Measurements from ENCODE around the gene ANXA1. TPM values are rescaled to one million over a fixed set of nuclear protein-coding genes. Genes with fewer than 3 reads are reported as not detected.

The ANXA1 gene
- total and polyA plus RNA-seq, 2 of the 13 experiments (the other 11 are each of a cell fraction or from before 2014, with no cell fraction given): 0.15 to 0.20 TPM

DNA sequence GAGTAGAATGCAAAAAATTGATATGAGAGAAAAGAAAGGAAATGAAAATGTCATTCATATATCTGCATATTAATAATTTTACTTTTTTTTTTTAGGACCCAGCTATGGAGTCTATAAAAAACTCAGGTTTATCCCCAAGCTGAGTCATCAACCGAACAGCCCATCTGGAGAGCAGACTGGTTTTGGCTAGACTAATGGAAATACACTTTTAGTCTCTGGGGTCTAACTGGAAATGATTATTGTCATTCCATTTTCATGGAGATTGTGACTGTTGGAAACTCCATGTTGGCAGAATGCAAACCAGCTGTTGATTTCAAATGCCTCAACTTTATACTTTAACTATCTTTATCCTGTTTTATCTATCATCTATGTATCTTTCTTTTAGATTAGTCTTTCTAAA is 28.7 kb downstream of the ANXA1 start:
- in situ Hi-C loops (cut with HindIII; ENCODE audit: extremely low pct_ligation_motif_present, low pct_unique_long_range_greater_than_20kb): loop anchor here (5.0 to 10.0 kb wide), 2 partner anchors 73 to 316 kb away; no protein-coding TSS in a partner anchor
- WGBS (ENCODE audit: low lambda C conversion rate): 0% methylated on average over 1 of the region's 1 CpG
- Histone ChIP-seq H2AFZ (ENCODE audit: low read length) (no peak overlapping the region), H3K4me3 (replicated peaks in 1 of 3; ENCODE audit: insufficient read depth in 1 of 3, low read depth in 2 of 3, low read length in 3 of 3) (no peak overlapping the region), H3K27me3 (ENCODE audit: control insufficient read depth in 1 of 2, insufficient read depth in 2 of 2, low read length in 2 of 2) (no peaks in the 10 kb centered on the region), H3K79me2 (ENCODE audit: insufficient read depth, low read length) (no peaks in the 10 kb centered on the region), H4K20me1 (ENCODE audit: insufficient read depth, low read length) (no peaks in the 10 kb centered on the region), H3K4me2 (ENCODE audit: low read depth, low read length) (no peak overlapping the region), H3K9ac (ENCODE audit: insufficient read depth, low read depth, low read length) (no peak overlapping the region), H3K9me3 (ENCODE audit: low read length) (no peaks in the 10 kb centered on the region), H3K36me3 (replicated peaks in 1 of 2; ENCODE audit: control insufficient read depth in 1 of 2, insufficient read depth in 2 of 2, low read length in 2 of 2) (no peaks in the 10 kb centered on the region), H3K27ac (ENCODE audit: extremely low read length, insufficient read depth, low read length) (no peak overlapping the region), H3K4me1 (ENCODE audit: insufficient read depth, low read length) (no peaks in the 10 kb centered on the region)
- DNase-seq (ENCODE audit: low spot score) (no peak), ATAC-seq (no peak), FAIRE-seq (no peak)
- TF ChIP-seq EED (CRISPR knock-in tag; IDR thresholded peaks at IDR 0.05) (no peak), TBP (CRISPR knock-in tag; IDR thresholded peaks at IDR 0.05) (no peak), POLR2G (IDR thresholded peaks at IDR 0.05; ENCODE audit: low read depth, low read length) (no peak)
- BruUV-seq (replicated peaks): no TSS peak
- intact Hi-C loops (cut with micrococcal nuclease; ENCODE audit: unreplicated experiment): loop anchor here (5.0 kb wide), 3 partner anchors 323 to 898 kb away; no protein-coding TSS in a partner anchor
- POLR2A ChIA-PET: no interaction called here
- CTCF ChIA-PET (ENCODE audit: low intra/inter-chr PET ratio, low total read pairs): no interaction called here

DNA sequence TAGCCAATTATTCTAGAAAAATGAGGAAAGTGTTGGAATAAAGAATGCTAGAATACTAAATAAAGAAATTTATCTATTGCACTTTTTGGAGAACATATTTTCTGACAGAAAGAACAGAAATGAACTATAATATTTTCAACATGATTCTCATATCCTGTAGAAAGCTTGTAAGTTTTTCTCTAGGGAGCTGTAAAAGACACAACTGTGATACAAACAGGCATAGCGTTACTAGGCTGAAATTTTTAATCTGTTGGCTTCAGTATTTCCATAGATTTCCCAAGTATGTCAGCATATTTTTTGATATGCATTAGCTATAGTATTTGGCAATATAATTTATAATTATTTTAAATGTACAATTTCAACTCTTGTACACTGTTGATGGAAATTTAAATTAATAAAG is 31.3 kb downstream of the ANXA1 start:
- CTCF ChIA-PET (ENCODE audit: low intra/inter-chr PET ratio, low total read pairs): interaction anchor here (2.4 kb wide), 1 partner anchor 75 kb away, joined by 14 read pairs; no protein-coding TSS in a partner anchor
- Histone ChIP-seq H4K20me1 (ENCODE audit: insufficient read depth, low read length) (no peaks in the 10 kb centered on the region), H3K27me3 (ENCODE audit: control insufficient read depth in 1 of 2, insufficient read depth in 2 of 2, low read length in 2 of 2) (no peaks in the 10 kb centered on the region), H3K4me2 (ENCODE audit: low read depth, low read length) (no peak overlapping the region), H3K79me2 (ENCODE audit: insufficient read depth, low read length) (no peaks in the 10 kb centered on the region), H3K9me3 (ENCODE audit: low read length) (no peaks in the 10 kb centered on the region), H3K9ac (ENCODE audit: insufficient read depth, low read depth, low read length) (no peak overlapping the region), H3K4me3 (replicated peaks in 1 of 3; ENCODE audit: insufficient read depth in 1 of 3, low read depth in 2 of 3, low read length in 3 of 3) (no peak overlapping the region), H3K4me1 (ENCODE audit: insufficient read depth, low read length) (no peaks in the 10 kb centered on the region), H3K27ac (ENCODE audit: extremely low read length, insufficient read depth, low read length) (no peak overlapping the region), H3K36me3 (replicated peaks in 1 of 2; ENCODE audit: control insufficient read depth in 1 of 2, insufficient read depth in 2 of 2, low read length in 2 of 2) (no peaks in the 10 kb centered on the region), H2AFZ (ENCODE audit: low read length) (no peak overlapping the region)
- POLR2A ChIA-PET: no interaction called here
- TF ChIP-seq NPAS2 (CRISPR knock-in tag; IDR thresholded peaks at IDR 0.05; ENCODE audit: borderline replicate concordance) (no peak), ZBTB3 (CRISPR knock-in tag; IDR thresholded peaks at IDR 0.05; ENCODE audit: borderline replicate concordance, low read depth) (no peak), HOXA5 (CRISPR knock-in tag; IDR thresholded peaks at IDR 0.05) (no peak), ISX (CRISPR knock-in tag; conservative IDR thresholded peaks at IDR 0.05) (no peak), FOXK2 (IDR thresholded peaks at IDR 0.05) (no peak), NCOR1 (IDR thresholded peaks at IDR 0.05; ENCODE audit: borderline replicate concordance, low read length) (no peak), TCF7 (IDR thresholded peaks at IDR 0.05; ENCODE audit: low read depth) (no peak), GZF1 (CRISPR knock-in tag; IDR thresholded peaks at IDR 0.05) (no peak), ZNF775 (CRISPR knock-in tag; IDR thresholded peaks at IDR 0.05; ENCODE audit: borderline replicate concordance) (no peak)
- TF ChIP-seq, protein P1, sequence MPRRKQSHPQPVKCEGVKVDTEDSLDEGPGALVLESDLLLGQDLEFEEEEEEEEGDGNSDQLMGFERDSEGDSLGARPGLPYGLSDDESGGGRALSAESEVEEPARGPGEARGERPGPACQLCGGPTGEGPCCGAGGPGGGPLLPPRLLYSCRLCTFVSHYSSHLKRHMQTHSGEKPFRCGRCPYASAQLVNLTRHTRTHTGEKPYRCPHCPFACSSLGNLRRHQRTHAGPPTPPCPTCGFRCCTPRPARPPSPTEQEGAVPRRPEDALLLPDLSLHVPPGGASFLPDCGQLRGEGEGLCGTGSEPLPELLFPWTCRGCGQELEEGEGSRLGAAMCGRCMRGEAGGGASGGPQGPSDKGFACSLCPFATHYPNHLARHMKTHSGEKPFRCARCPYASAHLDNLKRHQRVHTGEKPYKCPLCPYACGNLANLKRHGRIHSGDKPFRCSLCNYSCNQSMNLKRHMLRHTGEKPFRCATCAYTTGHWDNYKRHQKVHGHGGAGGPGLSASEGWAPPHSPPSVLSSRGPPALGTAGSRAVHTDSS (CRISPR knock-in tag; conservative IDR thresholded peaks at IDR 0.05): no peak
- TF ChIP-seq, protein P2, sequence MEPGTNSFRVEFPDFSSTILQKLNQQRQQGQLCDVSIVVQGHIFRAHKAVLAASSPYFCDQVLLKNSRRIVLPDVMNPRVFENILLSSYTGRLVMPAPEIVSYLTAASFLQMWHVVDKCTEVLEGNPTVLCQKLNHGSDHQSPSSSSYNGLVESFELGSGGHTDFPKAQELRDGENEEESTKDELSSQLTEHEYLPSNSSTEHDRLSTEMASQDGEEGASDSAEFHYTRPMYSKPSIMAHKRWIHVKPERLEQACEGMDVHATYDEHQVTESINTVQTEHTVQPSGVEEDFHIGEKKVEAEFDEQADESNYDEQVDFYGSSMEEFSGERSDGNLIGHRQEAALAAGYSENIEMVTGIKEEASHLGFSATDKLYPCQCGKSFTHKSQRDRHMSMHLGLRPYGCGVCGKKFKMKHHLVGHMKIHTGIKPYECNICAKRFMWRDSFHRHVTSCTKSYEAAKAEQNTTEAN (CRISPR knock-in tag; conservative IDR thresholded peaks at IDR 0.05): no peak
- in situ Hi-C loops (cut with HindIII; ENCODE audit: extremely low pct_ligation_motif_present, low pct_unique_long_range_greater_than_20kb): loop anchor here (5.0 to 10.0 kb wide), 2 partner anchors 76 to 318 kb away; no protein-coding TSS in a partner anchor
- WGBS (ENCODE audit: low lambda C conversion rate): 8% methylated on average over 1 of the region's 1 CpG
- DNase-seq (ENCODE audit: low spot score): no peak
- intact Hi-C loops (cut with micrococcal nuclease; ENCODE audit: unreplicated experiment): loop anchor here (5.0 kb wide), 3 partner anchors 326 to 901 kb away; no protein-coding TSS in a partner anchor
- ATAC-seq: no peak
- no TSS peak for BruUV-seq (replicated peaks)
- FAIRE-seq: no peak
